Measurements from ENCODE around the gene RFPL3.
"Not testable (repeated sequence)": the region's sequence is repeated elsewhere in the genome, so short reads cannot be mapped to it uniquely, and the experiment has no call there.

The RFPL3 gene

GRCh38 chr22:32355760-32356159 is 1.9 kb upstream of the RFPL3 start:
- no peak overlapping the region for H2AFZ ChIP-seq (ENCODE audit: low read depth, low read length, severe bottlenecking)
- no peaks in the 10 kb centered on the region for H4K20me1 ChIP-seq (ENCODE audit: low read depth, low read length)
- H3K27ac ChIP-seq (ENCODE audit: low read depth, low read length): no peak overlapping the region
- H3K9ac ChIP-seq (ENCODE audit: low read length): no peak overlapping the region
- H3F3A ChIP-seq (ENCODE audit: insufficient read depth): no peaks in the 10 kb centered on the region
- H3K4me3 ChIP-seq (ENCODE audit: insufficient read depth, low read length, poor library complexity, severe bottlenecking): no peak overlapping the region
- no peaks in the 10 kb centered on the region for H3K27me3 ChIP-seq (ENCODE audit: low read length)
- no peaks in the 10 kb centered on the region for H3K9me3 ChIP-seq (ENCODE audit: insufficient read depth, low read length)
- no peak overlapping the region for H3K4me2 ChIP-seq (ENCODE audit: low read depth, low read length, poor library complexity, severe bottlenecking)
- no peaks in the 10 kb centered on the region for H3K9me2 ChIP-seq (replicated peaks; ENCODE audit: insufficient read depth, low read length)
- no peak for TF ChIP-seq EZH2phosphoT487 (conservative IDR thresholded peaks at IDR 0.05; ENCODE audit: low read length)
- TF ChIP-seq CTCF (IDR thresholded peaks at IDR 0.05; ENCODE audit: insufficient read depth, low read length, poor library complexity, severe bottlenecking): no peak
- no peaks in the 10 kb centered on the region for H3K36me3 ChIP-seq (ENCODE audit: low read length)
- no peaks in the 10 kb centered on the region for H3K79me2 ChIP-seq (ENCODE audit: insufficient read depth, low read length)

- not testable (repeated sequence) for H3K27me3 ChIP-seq (ENCODE audit: low read length); H3K4me3 ChIP-seq (ENCODE audit: insufficient read depth, low read length, poor library complexity, severe bottlenecking); H3K4me2 ChIP-seq (ENCODE audit: low read depth, low read length, poor library complexity, severe bottlenecking); H3K9me3 ChIP-seq (ENCODE audit: insufficient read depth, low read length); H3K36me3 ChIP-seq (ENCODE audit: low read length); H3K79me2 ChIP-seq (ENCODE audit: insufficient read depth, low read length); H4K20me1 ChIP-seq (ENCODE audit: low read depth, low read length); H2AFZ ChIP-seq (ENCODE audit: low read depth, low read length, severe bottlenecking); H3K9ac ChIP-seq (ENCODE audit: low read length); H3K27ac ChIP-seq (ENCODE audit: low read depth, low read length); H3K9me2 ChIP-seq (replicated peaks; ENCODE audit: insufficient read depth, low read length); H3F3A ChIP-seq (ENCODE audit: insufficient read depth)
Observed at GRCh38 chr22:32360096-32360495, 2.4 kb downstream of the RFPL3 start.

- TF ChIP-seq EZH2phosphoT487 (conservative IDR thresholded peaks at IDR 0.05; ENCODE audit: low read length) (no peak), CTCF (IDR thresholded peaks at IDR 0.05; ENCODE audit: insufficient read depth, low read length, poor library complexity, severe bottlenecking) (no peak)
- H3K9me2 ChIP-seq (replicated peaks; ENCODE audit: insufficient read depth, low read length): no peaks in the 10 kb centered on the region
- H3K27me3 ChIP-seq (ENCODE audit: low read length): no peaks in the 10 kb centered on the region
- no peak overlapping the region for H3K9ac ChIP-seq (ENCODE audit: low read length)
- no peak overlapping the region for H2AFZ ChIP-seq (ENCODE audit: low read depth, low read length, severe bottlenecking)
- no peaks in the 10 kb centered on the region for H4K20me1 ChIP-seq (ENCODE audit: low read depth, low read length)
- no peaks in the 10 kb centered on the region for H3K9me3 ChIP-seq (ENCODE audit: insufficient read depth, low read length)
- H3K4me3 ChIP-seq (ENCODE audit: insufficient read depth, low read length, poor library complexity, severe bottlenecking): no peak overlapping the region
- no peaks in the 10 kb centered on the region for H3F3A ChIP-seq (ENCODE audit: insufficient read depth)
- H3K27ac ChIP-seq (ENCODE audit: low read depth, low read length): no peak overlapping the region
- no peak overlapping the region for H3K4me2 ChIP-seq (ENCODE audit: low read depth, low read length, poor library complexity, severe bottlenecking)
- no peaks in the 10 kb centered on the region for H3K36me3 ChIP-seq (ENCODE audit: low read length)
- H3K79me2 ChIP-seq (ENCODE audit: insufficient read depth, low read length): no peaks in the 10 kb centered on the region
Observed at GRCh38 chr22:32361257-32361656, 3.6 kb downstream of the RFPL3 start.

DNA sequence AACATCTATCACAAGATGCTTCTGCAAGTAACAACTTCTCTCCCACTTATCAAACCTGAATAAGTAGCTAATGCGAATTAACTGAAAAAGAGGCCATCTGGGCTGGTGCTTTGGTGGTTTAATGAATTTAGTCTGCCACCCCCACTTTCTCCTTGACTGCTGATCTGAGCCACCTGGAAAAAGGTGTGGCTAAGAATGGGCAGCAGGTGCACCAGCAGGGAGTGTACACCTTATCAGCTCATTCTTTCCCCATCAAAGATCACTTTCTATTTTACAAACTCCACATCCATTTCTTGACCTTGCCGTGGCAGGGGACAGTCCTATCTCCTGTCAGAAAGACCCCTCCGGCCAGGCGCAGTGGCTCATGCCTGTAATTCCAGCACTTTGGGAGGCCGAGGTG is 6.5 kb downstream of the RFPL3 start:
- Histone ChIP-seq H3F3A (ENCODE audit: insufficient read depth) (no peaks in the 10 kb centered on the region), H3K9ac (ENCODE audit: low read length) (no peak overlapping the region), H3K9me3 (ENCODE audit: insufficient read depth, low read length) (no peaks in the 10 kb centered on the region), H3K27ac (ENCODE audit: low read depth, low read length) (no peak overlapping the region), H3K9me2 (replicated peaks; ENCODE audit: insufficient read depth, low read length) (no peaks in the 10 kb centered on the region), H3K36me3 (ENCODE audit: low read length) (no peaks in the 10 kb centered on the region), H3K4me2 (ENCODE audit: low read depth, low read length, poor library complexity, severe bottlenecking) (no peak overlapping the region), H3K4me3 (ENCODE audit: insufficient read depth, low read length, poor library complexity, severe bottlenecking) (no peak overlapping the region), H3K27me3 (ENCODE audit: low read length) (no peaks in the 10 kb centered on the region), H2AFZ (ENCODE audit: low read depth, low read length, severe bottlenecking) (no peak overlapping the region), H4K20me1 (ENCODE audit: low read depth, low read length) (no peaks in the 10 kb centered on the region), H3K79me2 (ENCODE audit: insufficient read depth, low read length) (no peaks in the 10 kb centered on the region)
- TF ChIP-seq CTCF (IDR thresholded peaks at IDR 0.05; ENCODE audit: insufficient read depth, low read length, poor library complexity, severe bottlenecking) (no peak), EZH2phosphoT487 (conservative IDR thresholded peaks at IDR 0.05; ENCODE audit: low read length) (no peak)
